HG03108 (cell line): ENCODE results near the gene EGFL8.
"Not testable (repeated sequence)": the region's sequence is repeated elsewhere in the genome, so short reads cannot be mapped to it uniquely, and the experiment has no call there.

Experiments
- ATAC-seq: cut with Tn5 transposase; IDR thresholded peaks from one replicate; pipeline ENCODE4 v1.9.1; 2021; ENCODE audit warnings: moderate library complexity; ENCODE audit not compliant: unreplicated experiment

The EGFL8 gene

DNA sequence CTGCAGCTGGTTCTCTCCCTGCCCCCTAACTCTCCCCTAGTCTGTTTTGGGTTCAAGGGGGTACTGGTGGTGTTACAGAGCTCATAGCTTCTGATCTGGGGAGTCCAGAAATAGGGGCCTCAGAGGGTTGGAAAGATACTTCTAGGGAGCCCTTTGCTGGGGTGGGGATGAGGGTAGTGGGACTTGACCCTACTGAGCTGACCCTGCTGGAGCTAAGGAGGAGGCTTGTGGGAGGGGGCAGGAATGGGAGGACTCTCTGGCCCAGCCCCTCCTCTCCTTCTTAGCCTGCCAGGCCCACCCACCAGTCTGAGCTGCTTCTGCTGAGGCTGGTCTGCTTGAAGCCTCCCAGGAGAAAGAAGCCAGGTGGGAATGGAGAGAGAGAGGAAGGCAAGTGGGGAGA lies at the start of gene EGFL8:
EGFL8 (plus strand) TSS at position 301 of the 400 bp plus-strand sequence. CDS start 1,571 bp downstream, outside the sequence.
- no peak for ATAC-seq

DNA sequence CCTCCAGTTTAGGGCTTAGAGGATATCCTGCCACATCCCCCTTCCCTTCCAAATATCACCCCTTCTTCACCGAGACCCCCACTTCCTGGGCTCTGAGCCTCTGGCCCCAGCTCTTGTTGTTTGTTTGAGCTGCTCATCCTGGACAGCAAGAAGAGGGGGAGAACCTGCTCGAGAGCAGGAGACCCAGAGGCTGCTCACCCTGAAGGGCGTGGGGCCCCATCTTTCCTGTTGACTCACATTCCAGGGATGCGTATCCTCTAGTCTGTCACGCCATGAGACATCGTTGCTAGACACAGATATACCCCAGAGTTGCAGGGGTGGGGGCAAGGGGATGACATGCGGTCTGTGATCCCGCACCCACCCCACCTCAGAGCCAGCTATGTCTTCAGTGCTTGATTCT lies 49.6 kb upstream of the EGFL8 start:
- ATAC-seq: no peak

DNA sequence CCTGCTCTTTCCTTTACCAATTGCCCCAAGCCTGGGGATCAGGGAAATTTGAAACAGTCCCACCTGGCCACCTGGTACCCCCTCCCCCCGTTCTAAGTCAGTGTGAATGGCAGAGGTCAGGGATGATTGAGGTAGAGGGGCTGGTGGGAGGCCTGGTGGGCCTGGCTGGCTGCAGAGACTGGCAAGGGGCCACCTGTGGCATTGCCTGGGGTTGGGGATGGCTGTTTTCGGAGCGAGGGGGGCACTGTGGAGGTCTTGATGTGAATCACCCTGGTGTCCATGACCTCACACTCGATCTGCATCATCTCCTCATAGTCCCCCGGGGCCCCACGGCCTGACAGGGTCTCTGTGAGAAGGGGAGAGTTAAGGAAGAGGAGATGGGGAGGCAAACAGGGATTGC lies 48.8 kb upstream of the EGFL8 start:
- ATAC-seq: no peak

DNA sequence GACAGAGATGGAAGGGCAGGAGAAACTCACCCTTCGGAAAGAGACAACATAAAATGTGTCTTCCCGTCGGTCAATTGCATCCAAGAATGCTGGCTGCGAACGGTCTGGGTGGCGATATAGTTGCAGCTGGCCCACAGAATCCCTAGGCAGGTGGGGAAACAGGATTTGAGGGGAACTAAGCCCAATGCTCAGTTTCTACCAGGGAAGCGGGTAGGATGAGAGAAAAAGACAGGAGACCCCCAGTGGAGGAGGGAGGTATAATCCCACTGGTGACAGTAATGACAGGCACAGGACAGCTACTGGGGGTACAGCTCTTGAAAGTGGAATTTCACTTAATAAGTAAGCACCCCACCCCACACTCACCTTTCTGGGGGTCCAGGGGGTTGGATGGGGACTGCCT lies 47.7 kb upstream of the EGFL8 start:
- ATAC-seq: no peak

DNA sequence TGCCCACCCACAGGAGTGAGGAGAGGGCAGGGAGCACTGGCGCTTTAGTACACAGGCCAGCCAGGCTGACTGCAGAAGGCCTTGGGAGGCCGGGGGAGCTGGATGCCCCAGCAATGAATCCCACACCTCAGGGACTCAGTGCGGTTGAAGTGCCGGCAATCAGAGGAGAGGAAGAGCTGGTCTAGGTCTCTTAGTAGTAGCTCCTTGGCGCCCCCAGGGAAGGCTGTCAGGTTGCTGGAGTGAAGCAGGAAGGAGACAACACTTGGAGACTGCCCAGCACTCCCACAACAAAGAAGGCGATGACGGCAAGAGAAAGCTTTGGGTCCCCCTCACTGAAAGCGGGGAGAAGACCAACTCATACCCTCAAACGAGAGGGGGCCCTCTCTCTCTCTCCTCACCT lies 46.9 kb upstream of the EGFL8 start:
- ATAC-seq: no peak

DNA sequence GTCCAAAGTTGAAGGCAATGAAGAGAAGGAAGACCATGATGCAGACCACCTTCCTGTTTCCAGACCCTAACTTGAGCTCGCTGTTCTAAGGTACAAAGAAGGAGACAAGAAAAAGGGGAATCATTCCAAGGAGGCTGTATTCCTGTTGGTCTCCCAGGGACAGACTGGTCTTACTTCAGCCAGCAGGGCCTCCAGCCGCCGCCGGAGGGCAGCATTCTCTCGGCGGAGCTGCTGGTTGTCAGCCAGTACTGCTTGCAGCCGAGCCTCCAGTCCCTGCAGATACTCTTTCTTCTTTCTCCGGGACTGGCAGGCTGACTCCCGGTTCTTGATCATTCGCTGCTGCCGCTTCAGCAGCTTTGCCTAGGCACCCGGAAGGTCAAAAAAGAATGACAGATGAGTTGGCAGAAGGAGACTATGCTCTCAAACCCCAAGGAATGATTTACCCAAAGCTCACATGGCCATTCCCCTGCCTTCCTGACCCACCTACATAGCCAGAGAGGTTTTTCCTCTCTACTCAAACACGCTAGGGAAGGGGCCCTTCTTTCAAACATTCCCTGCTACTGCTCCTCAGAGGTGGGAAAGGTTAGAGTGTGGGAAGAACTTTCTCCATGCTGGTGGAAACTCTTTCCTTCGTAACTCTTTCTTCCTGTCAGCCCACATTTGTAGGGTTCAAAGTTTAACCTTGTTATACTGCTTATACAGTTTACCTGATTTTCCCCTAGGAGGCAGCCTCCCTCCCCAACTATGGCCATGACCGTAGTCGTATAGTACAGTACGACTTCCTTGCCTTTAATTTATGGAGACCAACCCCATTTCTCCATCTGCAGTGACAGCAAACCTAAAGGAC lies 45.4 kb upstream of the EGFL8 start:
- peak; percentile 63 for ATAC-seq

DNA sequence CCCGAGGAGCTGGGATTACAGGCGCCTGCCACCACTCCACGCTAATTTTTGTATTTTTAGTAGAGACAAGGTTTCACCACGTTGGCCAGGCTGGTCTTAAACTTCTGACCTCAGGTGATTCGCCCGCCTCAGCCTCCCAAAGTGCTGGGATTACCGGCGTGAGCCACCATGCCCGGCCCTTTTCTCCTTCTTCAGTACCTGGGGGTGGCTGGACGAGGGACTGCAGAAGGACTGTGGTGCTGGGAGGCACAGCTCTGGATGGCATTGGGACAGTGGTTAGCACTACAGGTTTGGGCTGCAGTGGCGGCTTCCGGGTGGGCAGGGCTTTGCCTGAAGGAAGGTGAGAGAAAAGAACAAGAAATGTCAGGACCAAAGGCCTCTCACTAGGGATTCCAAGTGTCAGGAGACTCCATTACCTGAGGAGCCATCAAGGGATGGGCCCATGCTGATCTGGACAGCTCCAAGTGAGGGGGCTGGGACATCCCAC lies 43.8 kb upstream of the EGFL8 start:
- no peak for ATAC-seq

DNA sequence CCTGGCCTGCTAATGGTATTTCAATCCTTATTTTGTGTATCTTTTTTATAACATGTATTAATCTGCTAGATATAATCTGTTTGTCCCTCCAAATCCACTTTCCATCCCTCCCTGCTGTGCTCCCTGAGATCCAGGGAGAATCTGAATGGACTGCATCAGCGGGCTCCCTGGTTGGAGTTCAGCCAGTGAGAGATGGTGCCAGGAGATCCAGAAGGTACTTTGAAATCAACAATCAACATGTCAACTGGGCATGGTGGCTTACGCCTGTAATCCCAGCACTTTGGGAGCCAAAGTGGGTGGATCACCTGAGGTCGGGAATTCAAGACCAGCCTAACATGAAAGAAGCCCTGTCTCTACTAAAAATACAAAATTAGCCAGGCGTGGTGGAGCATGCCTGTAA lies 40.7 kb upstream of the EGFL8 start:
- ATAC-seq: no peak

DNA sequence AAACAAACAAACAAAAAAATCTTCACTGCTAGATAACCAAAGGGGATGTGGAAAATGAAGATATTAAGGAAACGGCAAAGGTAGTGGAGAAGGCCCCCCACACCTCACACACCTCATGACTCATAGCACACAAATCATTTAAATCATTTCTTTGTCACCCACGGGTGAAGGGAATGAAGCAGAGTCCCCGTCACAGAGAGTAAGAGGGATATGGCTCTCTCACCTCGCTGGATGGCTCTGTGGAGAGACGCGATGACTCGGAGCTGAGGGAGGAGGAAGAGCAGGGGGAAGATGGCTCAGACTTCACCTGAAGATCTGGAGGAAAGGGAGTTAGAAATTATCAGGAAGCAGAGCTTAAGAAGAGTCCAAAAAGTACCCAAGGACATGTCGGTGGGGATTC lies 37.5 kb upstream of the EGFL8 start:
- no peak for ATAC-seq

DNA sequence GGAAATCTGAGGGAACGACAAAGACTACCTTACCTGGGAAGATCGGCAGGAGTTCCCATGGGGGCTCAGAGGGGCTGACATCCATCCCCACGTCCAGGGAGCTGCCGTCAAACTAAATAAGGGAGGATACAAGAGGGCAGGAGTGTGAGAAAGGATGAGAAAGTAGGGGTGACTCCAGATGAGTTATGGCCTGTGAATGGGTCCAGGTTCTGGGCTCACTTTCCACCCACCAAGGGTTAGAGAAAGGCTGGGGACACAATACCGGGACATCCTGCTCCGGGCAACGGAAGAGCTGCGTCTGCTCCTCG lies 37.0 kb upstream of the EGFL8 start:
- no peak for ATAC-seq

DNA sequence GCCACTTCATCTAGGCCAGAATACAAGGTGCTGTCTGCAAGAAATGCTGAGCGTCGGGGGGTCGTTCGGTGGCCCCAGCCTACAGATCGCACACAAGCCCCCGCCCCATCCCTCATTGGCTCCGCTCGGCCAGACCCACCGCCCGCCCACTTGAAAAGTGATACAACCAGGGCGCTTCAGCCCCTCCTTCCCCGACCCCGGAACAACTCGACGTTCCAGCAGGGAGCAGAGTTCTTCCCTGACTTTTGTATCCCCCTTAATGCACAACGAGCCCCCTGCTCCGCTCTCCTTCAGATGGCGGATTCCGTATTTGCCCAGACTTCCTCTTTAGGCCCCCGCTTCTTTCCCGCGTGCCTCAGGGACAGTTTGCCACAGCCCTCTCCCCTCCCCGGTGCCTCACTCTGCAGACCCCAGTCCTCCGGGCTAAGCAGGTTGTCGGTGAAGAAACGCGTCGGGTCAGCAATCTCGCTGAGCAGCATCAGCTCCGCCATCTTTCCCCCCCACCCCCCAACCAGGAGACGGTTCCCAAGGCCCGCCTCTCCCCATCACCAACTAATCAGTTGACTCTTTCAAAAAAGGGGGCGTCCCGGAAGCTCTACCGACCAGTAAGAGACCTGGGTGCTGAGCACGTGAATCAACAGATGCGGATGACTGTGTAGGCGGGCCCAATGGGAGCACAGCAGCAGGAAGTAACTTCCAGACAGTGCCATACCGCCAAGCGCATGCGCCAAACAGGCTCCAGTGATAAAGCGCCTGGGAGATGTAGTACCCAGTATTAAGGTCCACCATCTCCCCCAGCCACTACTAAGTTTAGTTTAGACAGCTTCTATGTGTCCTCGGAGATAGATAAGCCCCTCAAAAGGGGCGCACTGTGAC lies 36.4 kb upstream of the EGFL8 start, which contains the start of gene ATF6B:
ATF6B (minus strand) TSS at position 530 of the 876 bp plus-strand sequence; CDS start at position 491, 39 bp downstream.
- ATAC-seq: peak; percentile 84

DNA sequence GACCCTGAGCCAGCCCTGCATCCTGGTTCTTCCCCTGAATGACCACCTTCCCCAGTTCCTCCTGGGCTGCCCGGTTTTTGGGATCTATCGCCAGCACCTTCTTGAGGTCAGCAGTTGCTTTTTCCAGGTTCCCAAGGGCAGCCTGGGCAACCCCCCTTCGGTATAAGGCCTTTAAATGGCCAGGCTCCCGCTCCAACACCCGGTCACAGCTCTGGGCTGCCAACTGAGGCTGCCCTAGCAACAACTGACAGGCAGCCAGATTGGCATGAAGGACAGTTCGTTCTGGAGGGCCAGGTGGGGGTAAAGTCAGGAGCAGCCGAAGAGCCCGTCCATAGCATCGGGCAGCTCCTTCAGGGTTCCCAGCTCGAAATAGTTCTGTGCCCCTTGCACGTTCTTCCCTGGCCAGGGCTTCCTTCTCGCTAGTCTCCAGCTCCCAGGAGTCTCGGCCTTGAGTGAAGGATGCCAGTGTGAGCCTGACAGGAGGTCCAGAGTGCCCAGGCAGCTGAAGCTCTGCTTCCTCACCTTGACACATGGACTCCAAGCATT lies 35.6 kb upstream of the EGFL8 start:
- no peak for ATAC-seq

DNA sequence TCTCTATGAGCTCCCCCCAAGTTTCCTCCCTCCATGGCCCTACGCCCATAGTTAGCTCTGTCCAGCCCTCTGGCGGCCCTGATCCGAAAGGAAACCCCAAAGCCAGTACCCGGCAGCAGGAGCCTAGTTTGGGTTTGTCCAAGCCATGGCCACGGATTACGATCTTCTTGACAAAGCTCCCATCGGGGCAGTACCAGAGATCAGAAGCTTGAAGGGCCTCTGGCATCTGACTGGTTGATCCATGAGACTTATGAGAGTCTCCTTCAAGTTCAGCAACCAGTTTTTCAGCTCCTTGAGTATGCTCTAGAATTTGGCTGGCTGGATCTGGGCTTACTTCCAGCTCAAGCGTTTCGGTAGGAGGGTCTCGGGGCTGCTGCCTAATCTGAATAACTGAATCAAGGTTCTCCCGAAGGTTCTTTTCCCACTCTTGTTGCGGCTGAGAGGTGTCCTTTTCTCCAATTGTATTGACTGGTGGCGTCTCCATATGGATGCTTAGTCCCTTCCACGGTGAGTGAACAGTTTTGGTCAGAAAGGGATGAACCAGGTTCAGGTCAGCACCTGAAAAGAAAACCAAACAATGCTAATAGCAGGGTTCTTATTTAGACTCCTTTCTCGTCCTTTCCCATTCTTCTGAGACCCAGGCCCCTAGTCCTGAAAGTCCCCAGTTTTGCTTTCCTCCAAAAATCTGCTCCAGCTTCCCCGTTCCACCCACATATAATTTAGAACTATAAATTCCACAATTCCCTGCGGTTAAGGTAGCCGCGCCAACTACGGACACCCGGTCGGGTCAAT lies 34.9 kb upstream of the EGFL8 start:
- peak; percentile 8 for ATAC-seq

DNA sequence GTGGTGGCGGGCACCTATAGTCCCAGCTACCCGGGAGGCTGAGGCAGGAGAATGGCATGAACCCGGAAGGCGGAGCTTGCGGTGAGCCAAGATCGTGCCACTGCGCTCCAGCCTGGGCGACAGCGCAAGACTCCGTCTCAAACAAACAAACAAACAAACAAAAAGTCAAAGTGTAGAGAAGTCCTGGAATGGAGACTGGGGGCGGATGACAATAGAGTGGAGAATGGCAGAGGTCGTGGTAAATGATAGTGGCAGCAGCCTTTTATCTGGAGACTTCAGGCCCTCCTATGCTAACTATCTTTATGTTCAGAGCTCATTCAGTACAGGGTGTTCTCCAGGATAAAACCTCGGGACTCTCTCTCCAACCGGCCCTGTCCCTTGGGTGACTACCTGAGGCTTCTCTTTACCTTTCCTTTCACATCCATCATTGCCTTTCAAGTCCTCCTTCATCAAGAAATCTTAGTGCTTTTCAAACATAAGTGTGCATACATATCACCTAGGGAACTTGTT lies 32.9 kb upstream of the EGFL8 start:
- no peak for ATAC-seq

DNA sequence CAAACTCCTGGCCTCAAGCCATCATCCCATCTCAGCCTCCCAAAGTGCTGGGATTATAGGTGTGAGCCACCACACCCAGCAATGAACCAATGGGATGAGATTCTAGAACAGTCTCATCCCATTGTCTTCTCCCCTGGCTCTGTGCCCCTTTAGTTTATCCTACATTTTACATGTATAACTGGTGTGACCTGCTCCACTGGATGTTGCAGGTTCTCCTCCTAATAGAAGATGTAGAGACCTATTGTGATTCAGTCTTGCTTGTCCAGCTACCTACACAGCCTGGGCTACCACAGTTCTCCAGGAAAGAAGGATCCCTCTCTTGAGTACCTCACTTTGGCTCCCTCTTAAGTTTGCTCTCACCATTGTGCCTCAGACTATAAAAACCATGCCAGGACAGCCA lies 32.3 kb upstream of the EGFL8 start:
- no peak for ATAC-seq

DNA sequence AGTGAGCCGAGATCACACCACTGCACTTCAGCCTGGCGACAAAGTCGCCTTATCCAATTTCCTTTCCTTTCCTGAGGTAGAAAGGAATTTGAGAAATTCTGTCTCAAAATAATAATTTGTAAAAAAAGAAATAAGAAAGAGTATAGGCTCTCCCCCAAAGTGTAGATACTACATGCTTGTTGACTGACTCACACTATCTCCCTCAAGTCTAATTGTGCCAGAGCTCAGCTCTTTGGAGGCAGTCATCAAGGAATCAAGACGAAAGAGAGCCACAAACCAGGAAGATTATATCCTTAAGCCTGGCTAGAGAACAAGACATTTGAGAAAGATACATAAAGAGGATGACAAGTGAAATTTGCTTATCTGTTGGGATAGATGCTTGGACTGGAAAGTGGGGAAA lies 30.6 kb upstream of the EGFL8 start:
- ATAC-seq: no peak

DNA sequence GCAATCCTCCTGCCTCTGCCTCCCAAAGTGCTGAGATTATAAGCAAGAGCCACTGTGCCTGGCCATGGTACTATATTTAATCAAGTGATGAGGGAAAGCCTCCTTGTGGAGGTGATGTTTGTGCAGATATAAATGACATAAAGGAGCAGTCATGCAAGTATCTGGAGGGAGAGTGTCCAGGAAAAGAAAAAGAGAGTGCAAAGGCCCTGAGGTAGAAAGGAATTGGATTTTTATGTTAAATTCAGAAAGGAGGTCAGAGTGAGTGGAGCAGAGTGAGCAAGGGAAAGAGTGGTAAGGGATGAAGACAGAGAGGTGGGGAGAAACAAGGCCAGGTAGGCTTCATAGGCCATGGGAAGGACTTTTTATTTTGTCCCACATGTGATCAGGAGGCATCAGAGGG lies 26.9 kb upstream of the EGFL8 start:
- ATAC-seq: no peak

DNA sequence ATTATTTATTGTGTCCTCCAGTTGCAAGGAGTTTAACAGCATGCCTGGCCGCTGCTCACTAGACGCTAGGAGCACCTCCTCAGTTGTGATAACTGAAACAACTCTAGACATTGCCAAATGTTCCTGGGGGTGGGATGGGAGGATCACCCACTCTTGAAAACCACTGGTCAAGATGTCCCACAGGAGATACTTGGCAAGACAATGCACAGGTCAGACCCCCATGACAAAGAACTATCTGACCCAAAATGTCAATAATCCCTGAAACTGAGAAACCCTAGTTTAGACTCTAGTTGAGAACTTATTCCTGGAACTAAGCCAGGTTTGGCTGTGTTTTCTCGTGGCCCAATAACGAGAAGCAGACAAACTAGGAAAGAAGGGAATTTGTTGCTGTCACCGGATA lies 24.8 kb upstream of the EGFL8 start:
- no peak for ATAC-seq

DNA sequence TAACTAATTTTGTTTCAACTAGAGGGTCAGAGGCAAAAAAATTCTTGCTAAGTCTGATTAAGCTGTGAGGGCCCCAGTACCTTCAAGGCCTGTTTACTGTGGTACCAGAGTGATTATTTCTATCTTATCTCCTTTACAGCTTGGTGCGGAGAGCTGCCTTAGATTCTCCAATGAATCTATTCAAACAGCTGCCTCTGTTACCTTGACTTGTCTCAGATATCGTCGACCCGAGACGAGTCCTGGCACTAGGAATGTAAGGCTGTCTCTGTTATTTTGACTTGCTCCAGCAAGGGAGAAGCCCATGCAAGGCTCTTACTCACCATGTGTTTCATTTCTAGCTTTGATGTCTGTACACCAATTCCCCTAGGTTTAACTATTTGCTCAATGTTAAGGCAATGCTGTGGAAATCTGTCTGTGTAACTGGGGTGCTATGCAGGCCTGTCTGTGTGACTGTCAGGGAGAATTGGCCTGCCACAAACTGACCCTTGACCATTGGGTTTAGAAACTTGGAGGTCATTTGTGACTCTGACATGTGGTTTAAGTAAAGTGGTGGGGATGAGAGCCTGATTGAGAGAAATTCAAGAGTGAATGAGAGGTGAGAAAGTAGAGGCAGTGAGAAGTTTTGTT lies 23.9 kb upstream of the EGFL8 start:
- no peak for ATAC-seq

DNA sequence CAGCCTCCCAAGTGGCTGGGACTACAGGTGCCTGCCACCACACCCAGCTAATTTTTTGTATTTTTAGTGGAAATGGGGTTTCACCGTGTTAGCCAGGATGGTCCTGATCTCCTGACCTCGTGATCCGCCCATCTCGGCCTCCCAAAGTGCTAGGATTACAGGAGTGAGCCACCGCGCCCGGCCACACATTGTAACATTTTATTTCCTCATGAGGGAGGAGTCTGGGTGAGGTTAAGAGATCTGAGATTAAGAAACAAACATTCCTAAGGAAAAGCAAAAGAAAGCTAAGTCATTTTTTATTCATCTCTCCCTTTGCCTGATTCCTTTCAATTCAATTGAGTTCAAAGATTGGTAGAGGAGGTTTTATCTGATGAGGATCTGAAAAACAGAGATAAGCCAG lies 20.2 kb upstream of the EGFL8 start:
- not testable (repeated sequence) for ATAC-seq
